Fibroblast of skin of back (primary cell): Measurements from ENCODE around the gene ERI3.
A peak's percentile ranks its signal among the peaks of the same experiment; 100 is the strongest.

ENCODE experiments used
- DNase-seq: peaks from one replicate; pipeline ENCODE4 v3.0.0-alpha.2; 2013

Gene ERI3

GRCh38 chr1:44315521-44315920 lies 39.5 kb downstream of the ERI3 start:
- DNase-seq: no peak

GRCh38 chr1:44314452-44314851 lies 40.6 kb downstream of the ERI3 start:
- DNase-seq: no peak

GRCh38 chr1:44313265-44313918 lies 41.7 kb downstream of the ERI3 start:
- DNase-seq: no peak

GRCh38 chr1:44312399-44313196 lies 42.5 kb downstream of the ERI3 start:
- no peak for DNase-seq

- DNase-seq: no peak
These were observed 45.1 kb downstream of the ERI3 start for GRCh38 chr1:44310006-44310405.

- no peak for DNase-seq
These were observed 49.1 kb downstream of the ERI3 start for GRCh38 chr1:44305962-44306422.

- no peak for DNase-seq
These were observed 51.5 kb downstream of the ERI3 start for GRCh38 chr1:44303532-44303931.

- no peak for DNase-seq
These were observed 52.5 kb downstream of the ERI3 start for GRCh38 chr1:44302541-44302940.

GRCh38 chr1:44301442-44301841 lies 53.6 kb downstream of the ERI3 start:
- no peak for DNase-seq

GRCh38 chr1:44300852-44301251 lies 54.2 kb downstream of the ERI3 start:
- no peak for DNase-seq

- no peak for DNase-seq
These were observed 57.2 kb downstream of the ERI3 start for GRCh38 chr1:44297695-44298400.

GRCh38 chr1:44296806-44297205 lies 58.3 kb downstream of the ERI3 start:
- no peak for DNase-seq

GRCh38 chr1:44296086-44296485 lies 59.0 kb downstream of the ERI3 start:
- no peak for DNase-seq

GRCh38 chr1:44294588-44295007 lies 60.5 kb downstream of the ERI3 start:
- DNase-seq: peak; percentile 36

- DNase-seq: no peak
These were observed 61.2 kb downstream of the ERI3 start for GRCh38 chr1:44293761-44294315.

- DNase-seq: no peak
These were observed 62.4 kb downstream of the ERI3 start for GRCh38 chr1:44292651-44293050.

- no peak for DNase-seq
These were observed 64.6 kb downstream of the ERI3 start for GRCh38 chr1:44290250-44291094.

GRCh38 chr1:44289530-44289929 lies 65.5 kb downstream of the ERI3 start:
- no peak for DNase-seq

- no peak for DNase-seq
These were observed 66.2 kb downstream of the ERI3 start for GRCh38 chr1:44288883-44289282.

- no peak for DNase-seq
These were observed 70.9 kb downstream of the ERI3 start for GRCh38 chr1:44284184-44284583.

- DNase-seq: no peak
These were observed 71.4 kb downstream of the ERI3 start for GRCh38 chr1:44283524-44284173.
